GM18861 (cell line): ENCODE results near the gene ZNF576.
"Not testable (repeated sequence)": the region's sequence is repeated elsewhere in the genome, so short reads cannot be mapped to it uniquely, and the experiment has no call there.

Experiments
- ATAC-seq: cut with Tn5 transposase; IDR thresholded peaks from one replicate; pipeline ENCODE4 v1.9.1; 2021; ENCODE audit not compliant: unreplicated experiment

The ZNF576 gene

DNA sequence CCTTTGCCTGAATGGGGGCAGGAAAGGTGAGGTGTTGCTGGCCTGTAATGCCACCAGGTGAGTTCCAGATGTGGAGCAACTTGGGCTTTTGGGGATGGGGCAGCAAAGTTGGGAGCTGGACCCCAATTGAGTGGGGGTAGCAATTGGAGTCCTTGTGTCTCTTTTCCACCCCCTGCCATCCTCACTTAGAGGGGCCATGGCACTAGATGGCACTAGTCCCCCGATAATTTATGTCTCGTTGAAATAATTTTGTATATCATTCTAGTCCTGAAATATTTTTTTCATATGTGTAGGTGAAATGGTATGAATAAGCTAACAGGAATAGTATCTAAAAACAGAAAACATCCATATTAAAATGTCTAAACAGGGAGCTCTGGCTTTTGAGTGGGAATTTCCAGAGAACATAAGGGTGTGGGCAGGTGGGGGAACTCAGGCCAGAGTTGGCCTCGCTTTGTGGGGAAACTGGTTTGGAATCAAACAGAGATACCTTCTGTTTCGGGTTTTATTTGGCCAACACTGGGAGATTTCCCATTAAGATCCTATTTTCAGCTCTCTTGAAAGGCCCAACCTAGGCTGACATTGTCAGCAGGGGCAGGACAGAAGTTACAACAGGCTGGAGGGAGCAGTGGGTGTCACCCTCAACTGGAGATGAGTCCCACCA lies 3.4 kb downstream of the ZNF576 start:
- no peak for ATAC-seq

DNA sequence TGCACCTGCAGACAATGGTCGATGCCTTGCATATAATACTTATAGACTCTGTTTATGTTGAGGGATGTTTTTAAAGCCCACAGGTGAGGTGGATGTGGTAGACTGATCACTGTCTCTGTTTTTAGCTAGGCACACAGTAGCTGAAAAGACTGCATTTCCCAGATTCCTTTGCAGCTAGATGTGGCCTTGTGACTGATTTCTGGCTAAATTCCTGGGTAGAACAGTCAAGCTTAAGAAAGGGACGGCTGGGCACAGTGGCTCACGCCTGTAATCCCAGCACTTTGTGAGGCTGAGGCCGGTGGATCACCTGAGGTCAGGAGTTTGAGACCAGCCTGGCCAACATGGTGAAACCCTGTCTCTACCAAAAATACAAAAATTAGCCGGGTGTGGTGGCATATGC lies 3.9 kb downstream of the ZNF576 start:
- not testable (repeated sequence) for ATAC-seq

DNA sequence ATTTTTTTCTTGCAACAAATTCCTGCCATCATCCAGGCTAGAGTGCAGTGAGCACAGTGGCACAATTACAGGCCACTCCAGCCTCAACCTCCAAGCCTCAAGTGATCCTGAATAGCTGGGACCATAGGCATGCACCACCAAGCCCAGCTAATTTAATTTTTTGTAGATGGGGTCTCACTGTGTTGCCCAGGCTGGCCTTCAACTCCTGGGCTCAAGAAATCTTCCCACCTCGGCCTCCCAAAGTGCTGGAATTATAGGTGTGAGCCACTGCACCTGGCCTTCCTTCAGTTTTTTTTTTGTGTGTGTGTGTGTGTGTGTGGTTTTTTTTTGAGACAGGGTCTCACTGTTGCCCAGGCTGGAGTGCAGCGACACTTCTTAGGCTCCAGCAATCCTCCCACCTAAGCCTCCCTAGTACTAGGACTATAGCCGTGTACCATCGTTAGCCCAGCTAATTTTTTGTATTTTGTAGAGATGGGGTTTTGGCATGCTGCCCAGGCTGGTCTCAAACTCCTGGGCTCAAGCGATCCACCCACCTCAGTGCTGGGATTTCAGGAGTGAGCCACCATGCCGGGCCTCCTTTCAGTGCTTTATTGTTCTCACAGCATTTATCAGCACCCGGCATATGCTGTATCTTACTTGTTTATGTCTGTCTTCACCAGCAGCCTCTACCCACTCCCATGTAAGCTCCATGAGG lies 9.6 kb downstream of the ZNF576 start:
- ATAC-seq, result no peak

DNA sequence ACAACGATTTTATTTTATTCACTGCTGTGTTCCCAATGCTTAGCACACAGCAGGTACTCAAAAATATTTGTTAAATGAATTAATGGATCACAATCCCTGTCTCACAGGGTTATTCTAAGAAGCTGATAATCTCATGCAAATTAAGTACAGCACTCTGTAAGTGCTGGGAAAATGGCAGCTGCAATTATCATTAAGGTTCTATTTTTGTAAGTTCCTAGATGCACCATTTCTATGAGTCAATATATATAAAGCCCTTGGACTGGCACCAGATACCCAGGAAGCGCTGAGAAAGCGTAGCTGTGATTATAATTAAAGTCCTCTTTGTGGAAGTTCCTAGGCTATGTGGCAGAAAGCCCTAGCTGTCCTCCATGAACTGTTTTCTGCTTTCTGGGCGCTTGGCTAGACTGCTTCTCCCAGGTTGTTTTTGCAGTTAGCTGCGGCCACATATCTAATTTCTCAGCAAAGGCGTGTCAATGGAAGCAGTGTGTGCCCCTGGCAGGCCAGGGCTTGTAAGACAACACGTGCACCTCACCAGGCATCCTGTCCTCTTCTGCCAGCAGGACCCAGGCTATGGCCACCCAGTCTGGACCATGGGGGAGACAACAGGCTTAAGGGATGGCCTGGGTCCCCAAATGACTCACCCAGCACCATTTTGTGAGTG lies 10.3 kb downstream of the ZNF576 start:
- ATAC-seq, result no peak

DNA sequence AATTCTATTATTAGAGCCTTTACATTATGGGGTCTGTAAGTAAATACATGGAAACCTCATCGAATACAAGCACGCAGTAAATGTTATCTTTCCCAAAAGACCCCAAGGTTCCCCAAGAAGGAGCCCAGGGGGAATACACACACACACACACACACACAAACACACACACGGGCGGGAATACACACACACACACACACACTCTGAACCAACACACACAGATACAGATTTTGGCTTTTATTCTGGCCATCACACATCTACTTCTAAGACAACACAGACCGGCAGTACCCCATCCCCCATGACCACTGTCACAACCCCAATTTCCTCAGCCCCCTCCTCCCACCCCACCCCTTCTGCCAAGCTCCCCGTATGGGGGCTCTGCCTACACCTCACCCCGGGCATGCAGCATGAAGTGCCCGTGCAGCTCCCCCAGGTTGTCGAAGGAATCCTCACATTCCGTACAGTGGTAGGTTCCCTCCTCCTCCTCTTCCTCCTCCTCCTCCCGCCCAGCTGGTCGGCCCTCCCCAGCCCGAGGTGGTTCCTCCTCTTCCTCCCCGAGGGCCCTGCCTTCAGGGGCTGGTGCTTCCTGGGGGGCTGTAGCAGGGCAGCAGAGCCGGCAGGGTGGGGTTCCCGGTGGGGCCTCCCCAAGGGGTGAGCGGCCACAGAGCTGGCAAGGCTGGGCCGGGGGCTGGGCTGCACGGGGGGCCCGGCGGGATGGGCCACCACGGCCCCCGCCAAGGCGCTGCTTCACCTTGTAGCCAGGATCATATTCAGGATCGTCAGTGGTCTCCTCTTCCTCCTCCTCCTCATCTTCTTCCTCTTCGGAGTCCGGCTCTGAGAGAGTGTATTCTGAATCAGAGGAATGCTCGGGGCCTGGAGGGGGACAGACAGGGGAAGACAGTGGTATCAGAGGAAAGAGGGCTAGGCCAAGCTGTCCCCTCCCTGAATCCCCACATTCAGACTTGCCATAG lies 11.1 kb downstream of the ZNF576 start:
- ATAC-seq, result no peak

DNA sequence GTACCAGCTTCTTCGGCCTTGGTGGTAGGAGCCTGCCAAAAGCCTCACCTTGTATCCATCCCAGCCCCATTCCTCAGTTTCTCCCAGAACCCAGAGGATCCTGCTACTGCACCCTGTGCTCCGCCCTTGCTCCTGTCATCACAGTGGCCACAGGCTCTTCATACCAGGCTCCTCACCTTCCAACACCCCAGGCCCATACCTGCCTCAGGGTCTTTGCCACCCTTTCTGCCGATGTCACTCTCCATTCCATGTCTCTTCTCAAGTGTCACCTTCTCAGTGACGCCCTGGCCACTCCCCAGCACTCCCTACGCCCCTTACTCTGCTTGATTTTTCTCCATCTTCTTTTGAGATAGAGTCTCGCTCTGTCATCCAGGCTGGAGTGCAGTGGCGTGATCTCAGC lies 13.5 kb downstream of the ZNF576 start:
- ATAC-seq, result no peak

DNA sequence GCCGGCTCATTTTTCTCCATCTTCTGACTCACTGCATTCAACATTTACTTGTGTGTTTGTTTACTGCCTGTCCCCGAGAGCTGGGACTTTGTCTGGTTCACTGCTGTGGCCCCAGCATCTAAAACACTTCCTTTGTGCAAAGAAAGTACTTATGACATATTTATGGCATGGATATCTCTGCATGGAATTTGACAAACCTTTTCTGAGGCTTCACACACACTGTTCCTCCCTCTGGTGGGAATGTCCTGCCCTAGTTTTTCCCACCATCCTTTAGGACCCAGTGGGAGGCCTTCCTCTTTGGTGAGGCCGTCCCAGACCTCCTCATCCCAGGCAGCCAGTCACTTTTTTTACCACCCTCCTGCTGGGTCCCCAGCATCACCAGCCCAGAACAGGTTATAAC lies 14.1 kb downstream of the ZNF576 start:
- no peak for ATAC-seq

DNA sequence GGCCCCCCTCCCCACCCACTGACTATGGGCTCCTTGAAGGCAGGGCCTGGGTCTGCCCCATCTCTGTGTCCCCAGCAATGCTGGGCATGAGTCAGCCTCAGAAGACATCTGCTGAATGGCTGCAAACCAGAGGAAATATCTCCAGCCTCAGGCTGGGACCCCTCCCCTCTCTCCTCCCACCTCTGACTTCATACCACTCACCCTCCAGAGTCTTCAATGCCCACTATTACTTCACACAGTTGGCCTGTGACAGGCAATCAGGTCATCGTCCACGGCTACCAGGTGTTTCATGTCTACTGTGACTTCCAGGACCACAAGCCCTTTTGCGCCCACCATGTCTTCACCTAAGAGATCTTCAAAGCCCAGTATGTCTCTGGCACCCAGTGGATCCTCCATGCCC lies 15.4 kb downstream of the ZNF576 start, which contains the start of gene SRRM5:
Gene SRRM5 (plus strand): TSS at position 301 of the 400 bp plus-strand sequence. CDS start 34 bp downstream, at position 335.
- ATAC-seq, result no peak

DNA sequence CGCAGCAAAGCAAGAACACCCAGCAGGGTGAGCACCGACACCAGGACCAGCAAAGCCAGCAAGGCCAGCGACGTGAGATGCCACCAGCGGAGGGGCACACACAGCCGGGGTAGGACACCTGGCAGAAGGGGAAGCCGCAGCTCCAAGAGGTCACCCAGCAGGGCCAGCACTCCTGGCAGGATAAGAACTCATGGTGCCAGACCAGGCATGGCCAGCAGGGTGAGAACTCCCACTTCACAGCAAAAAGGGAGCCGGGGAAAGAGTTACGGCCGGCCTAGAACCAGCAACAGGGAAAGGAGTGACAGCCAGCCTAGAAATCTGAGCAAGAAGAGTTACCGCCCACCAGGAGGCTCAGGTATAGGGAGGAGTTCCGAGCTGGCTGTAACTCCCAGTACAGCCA lies 16.0 kb downstream of the ZNF576 start:
- ATAC-seq, result no peak

DNA sequence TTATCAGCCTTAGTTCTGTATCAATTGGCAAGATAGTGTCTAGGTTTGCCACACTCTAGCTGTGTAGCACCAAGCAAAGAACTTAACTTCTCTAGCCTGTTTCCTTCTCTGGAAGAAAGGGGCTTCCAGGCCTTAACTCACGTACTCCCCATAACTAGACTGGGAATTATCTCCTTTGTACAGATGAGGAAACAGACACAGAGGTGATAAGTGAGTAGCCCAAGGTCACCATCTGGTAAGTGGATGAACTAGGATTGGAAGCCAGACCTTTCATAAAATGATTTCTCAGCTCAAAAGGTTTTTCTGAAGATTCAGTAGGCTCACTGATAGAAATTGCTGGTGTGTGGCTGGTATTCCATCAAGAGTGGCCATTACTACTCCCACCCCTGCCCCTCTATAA lies 19.9 kb downstream of the ZNF576 start:
- ATAC-seq, result no peak

DNA sequence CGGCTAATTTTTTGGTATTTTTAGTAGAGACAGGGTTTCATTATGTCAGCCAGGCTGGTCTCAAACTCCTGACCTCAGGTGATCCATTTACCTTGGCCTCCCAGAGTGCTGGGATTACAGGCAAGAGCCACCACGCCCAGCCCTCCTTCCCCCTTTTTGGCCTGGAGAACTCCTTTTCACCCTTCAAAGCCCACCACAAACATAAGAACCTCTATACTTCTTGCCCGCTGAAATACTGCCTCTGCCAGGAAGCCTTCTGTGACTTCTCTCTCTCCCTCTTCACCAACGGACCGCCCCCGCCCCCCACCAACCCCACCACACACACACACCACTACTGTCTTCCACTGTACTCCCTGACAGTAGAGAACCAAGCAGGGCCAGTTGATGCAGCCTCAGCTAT lies 20.6 kb downstream of the ZNF576 start:
- ATAC-seq, result no peak

DNA sequence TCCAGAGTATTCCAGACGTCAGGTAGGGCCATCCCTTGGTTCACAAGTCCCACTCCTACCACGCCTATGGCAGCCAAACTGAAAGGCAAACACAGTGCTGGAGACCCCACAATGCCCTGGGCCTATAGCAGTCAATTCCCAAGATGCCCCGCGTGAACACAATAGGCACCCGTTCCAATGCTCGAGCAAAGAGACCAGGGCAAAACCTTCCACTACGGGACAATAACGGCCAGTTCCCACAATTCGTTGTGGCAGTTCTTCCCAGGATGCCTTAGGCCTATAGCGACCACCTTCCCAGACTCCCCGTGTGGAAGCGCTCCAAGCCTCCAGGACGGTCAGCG lies 22.5 kb downstream of the ZNF576 start:
- ATAC-seq, result peak; percentile 5

DNA sequence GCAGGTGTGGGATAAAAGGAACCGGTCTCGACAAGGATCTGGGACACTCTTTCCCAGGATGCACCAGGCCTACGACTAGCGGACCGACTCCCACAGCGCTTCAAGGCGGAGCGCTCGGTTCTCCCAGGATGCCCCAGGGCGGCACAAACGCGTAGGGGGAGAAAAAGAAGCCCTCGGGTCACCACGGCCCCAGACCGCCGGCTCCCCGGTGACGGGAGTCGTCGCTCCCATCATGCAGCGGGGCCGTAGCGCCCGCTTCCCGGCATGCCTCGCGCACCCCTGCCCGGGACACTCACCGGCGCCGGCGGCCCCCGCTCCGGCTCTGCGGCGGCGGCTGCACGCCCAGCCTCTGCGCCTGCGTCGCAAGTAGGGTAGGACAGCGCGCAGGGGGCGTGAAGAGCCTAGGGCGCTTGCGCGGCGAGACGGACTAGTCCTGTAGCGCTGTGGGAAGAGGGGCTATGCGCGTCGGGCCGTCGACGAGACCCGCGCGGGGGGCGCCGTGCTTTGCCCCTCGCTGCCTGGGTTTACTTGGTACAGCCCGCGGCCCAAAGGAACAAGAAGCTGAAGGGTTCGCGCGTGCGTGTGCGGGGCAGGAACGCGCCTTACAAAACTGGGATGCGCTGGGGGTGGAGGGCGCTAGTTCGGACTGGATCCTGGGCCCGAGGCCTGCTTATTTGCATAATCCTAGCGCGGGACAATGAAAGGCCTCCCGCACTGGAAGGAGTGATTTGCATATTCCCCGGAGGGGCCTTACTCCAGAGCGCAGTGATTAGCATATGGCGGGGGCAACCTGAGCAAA lies 23.1 kb downstream of the ZNF576 start, which contains the start of gene ZNF428:
Gene ZNF428 (minus strand): TSS at position 368 of the 799 bp plus-strand sequence. CDS start 5,325 bp downstream, outside the sequence.
- ATAC-seq, result peak; percentile 76

DNA sequence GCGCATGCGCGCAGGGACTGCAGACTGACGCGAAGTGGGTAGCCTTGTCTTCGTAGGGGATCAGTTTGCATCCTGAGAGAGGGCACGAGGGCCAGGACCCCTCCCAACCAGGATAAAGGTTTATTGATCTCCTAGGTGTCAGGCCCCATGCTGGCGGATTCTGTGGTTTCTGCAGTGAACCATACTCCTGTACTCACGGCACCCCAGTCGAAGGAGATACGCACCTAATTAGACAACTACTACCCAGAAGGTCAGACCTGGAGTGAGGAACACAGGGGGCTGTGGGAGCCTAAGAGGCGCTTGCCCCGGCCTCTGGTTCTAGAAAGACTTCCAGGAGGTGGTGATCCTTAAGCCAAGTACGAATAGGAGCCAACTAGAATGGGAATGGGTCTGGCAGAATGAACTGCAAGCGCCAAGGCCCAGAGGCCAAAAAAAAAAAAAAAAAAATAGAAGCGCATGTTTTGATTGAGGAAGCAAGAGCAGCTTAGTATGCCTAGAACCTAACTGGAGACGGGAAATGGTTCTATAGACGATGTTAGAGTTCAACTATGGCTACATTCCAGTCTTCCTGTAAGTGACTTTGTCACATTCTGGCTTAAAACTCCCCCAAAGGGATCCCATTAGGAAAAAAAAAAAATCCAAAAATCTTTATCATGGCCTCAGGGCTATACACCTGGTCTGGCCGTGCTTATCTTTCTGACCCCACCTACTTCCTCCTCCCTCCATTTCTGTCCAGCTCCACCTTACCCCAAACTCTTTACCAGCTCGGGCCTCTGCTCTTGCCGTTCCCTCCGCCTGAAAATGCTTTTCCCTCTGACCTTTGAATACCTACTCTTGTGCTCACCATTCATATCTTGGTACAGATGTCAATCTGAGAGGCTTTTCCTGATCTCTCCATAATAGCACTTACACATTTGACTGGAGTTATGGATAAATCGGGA lies 23.9 kb downstream of the ZNF576 start:
- ATAC-seq, result no peak

DNA sequence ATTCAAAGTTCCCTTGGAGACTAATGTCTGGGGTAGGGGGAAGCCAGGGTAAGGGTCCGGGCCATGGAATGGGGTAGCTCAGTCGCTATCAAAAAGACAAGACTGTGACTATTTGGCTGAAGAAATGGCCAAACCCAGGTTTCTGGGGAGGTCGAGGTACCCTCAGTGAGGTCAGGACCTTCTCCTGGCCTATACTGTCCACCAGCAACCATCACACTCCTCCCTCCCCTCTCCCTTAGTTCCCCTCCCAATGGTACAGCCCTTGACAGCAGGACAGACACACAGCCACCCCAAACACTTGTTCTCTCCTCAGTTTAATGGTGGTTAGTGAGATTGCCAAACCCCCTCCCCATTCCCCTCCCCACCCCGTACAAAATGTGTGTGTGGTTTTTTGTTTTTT lies 25.7 kb downstream of the ZNF576 start:
- ATAC-seq, result no peak

DNA sequence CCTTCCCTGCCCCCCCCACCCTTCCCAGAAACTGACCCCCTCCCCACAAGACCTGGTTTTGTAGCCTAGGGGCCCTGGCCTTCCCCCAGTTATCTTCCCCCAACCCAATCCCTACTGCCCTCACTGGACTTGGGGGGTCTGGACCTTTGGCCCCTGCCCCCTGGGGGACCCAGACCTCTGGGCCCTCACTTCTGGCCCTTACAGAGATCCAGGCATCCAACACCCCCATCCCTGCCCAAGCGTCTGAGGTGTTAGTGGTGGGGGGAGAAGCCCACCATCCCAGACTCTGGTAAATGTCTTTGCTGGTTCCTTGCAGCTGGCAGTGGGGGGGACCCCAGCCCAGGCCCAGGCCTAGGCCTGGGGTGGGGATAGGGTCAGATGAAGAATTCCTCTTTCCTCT lies 26.6 kb downstream of the ZNF576 start:
- no peak for ATAC-seq

DNA sequence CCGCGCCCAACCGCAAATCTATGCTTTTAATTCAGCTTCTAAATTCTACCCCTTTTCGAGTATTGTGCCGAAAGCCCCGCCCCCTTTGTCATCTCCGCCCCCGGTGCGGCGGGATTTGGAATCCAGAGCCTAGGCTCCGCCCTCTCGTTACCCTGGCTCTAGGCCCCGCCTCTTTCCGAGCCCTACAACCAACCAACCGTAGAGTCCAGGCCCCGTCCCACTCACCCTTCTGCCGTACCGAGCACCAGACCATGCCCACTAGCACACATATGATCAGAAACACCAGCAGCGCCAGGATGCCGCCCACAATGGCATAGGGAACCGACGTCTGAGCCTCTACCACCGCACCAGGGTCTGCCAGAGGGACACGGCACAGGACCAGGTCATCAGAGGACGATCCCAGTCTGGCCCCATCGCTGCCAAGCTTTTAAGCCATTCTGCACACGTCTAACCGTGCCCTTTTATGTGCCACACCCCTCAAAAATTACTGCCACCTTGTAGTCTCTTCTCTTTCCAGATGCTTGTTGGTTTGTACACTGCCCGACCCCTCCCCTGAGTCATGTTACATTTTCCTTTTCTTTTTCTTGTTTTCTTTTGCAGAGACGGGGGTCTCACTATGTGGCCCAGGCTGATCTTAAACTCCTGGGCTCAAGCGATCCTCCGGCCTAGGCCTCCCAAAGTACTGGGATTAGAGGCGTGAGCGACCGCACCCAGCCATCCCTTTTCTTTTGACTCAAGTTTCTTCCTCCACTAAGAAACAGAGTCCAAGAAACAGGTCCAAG lies 27.7 kb downstream of the ZNF576 start:
- no peak for ATAC-seq

DNA sequence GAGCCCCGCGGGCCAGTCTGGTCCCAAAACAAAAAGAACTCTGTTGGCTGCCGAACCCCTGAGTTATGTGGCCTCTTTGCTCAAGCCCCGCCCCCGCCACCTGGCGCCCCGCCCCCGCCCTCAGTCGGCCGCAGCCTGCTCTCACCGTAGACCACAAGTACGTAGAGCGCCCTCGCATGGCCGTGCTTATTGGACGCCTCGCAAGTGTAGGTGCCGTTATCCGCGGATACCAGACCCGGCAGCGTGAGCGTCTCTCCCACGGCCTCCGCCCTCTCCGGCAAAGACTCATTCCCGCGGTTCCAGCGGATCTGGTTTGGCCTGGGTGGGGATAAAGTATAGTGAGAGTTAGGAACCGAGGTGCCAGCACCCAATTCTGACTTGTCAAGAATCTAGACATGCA lies 28.5 kb downstream of the ZNF576 start:
- no peak for ATAC-seq
